ENCODE measurements around the gene FUBP1. TPM values are rescaled to one million over a fixed set of nuclear protein-coding genes. Genes with fewer than 3 reads are reported as not detected.
"Not testable (repeated sequence)": the region's sequence is repeated elsewhere in the genome, so short reads cannot be mapped to it uniquely, and the experiment has no call there.

FUBP1 gene
- total RNA-seq, 1 donor from 2014 or later, result 318 TPM

GRCh38 chr1:78005448-78005722, 26.5 kb upstream of the FUBP1 start:
- TF ChIP-seq CTCF (conservative IDR thresholded peaks at IDR 0.05), result no peak
- peak overlapping the region; percentile 96 for H3K27ac Mint-ChIP-seq (ENCODE audit: unreplicated experiment)
- no peak for DNase-seq (ENCODE audit: low read depth, low spot score)
- H3K9me3 Mint-ChIP-seq, result no peaks in the 10 kb centered on the region
- peak overlapping the region; percentile 75 for H3K4me3 Mint-ChIP-seq
- peaks cover 40% of the 10 kb centered on the region for H3K4me1 Mint-ChIP-seq
- no peaks in the 10 kb centered on the region for H3K36me3 Mint-ChIP-seq (ENCODE audit: low read depth)
- H3K27me3 Mint-ChIP-seq (ENCODE audit: low read depth), result peaks cover 2% of the 10 kb centered on the region

- Mint-ChIP-seq H3K9me3 (no peaks in the 10 kb centered on the region), H3K4me3 (peak within 1 kb of the TSS; percentile 75)
- peak; percentile 20 for DNase-seq (ENCODE audit: low read depth, low spot score)
Measured at GRCh38 chr1:78004719-78005447, 26.0 kb upstream of the FUBP1 start, which contains the start of gene DNAJB4. Gene DNAJB4, plus strand, starts transcription at chr1:78004939. Its CDS starts 172 bp downstream, at chr1:78005111.

GRCh38 chr1:78003882-78004718, 25.2 kb upstream of the FUBP1 start:
- H3K9me3 Mint-ChIP-seq, result no peaks in the 10 kb centered on the region
- H3K4me3 Mint-ChIP-seq, result peak overlapping the region; percentile 75
- peaks cover 2% of the 10 kb centered on the region for H3K27me3 Mint-ChIP-seq (ENCODE audit: low read depth)
- H3K36me3 Mint-ChIP-seq (ENCODE audit: low read depth), result no peaks in the 10 kb centered on the region
- H3K27ac Mint-ChIP-seq (ENCODE audit: unreplicated experiment), result peak overlapping the region; percentile 96
- TF ChIP-seq CTCF (conservative IDR thresholded peaks at IDR 0.05), result no peak
- peak; percentile 32 for DNase-seq (ENCODE audit: low read depth, low spot score)
- H3K4me1 Mint-ChIP-seq, result peaks cover 40% of the 10 kb centered on the region

More at GRCh38 chr1:78004719-78005447, 26.0 kb upstream of the FUBP1 start, which contains the start of gene DNAJB4:
- TF ChIP-seq CTCF (conservative IDR thresholded peaks at IDR 0.05), result no peak
- peak within 1 kb of the TSS; percentile 96 for H3K27ac Mint-ChIP-seq (ENCODE audit: unreplicated experiment)
- no peaks in the 10 kb centered on the region for H3K36me3 Mint-ChIP-seq (ENCODE audit: low read depth)
- H3K27me3 Mint-ChIP-seq (ENCODE audit: low read depth), result peaks cover 2% of the 10 kb centered on the region
- peaks cover 40% of the 10 kb centered on the region for H3K4me1 Mint-ChIP-seq

- TF ChIP-seq CTCF (conservative IDR thresholded peaks at IDR 0.05), result no peak
- Mint-ChIP-seq H3K4me3 (peak overlapping the region; percentile 76), H3K36me3 (ENCODE audit: low read depth) (no peaks in the 10 kb centered on the region), H3K4me1 (peaks cover 40% of the 10 kb centered on the region), H3K9me3 (no peaks in the 10 kb centered on the region), H3K27me3 (ENCODE audit: low read depth) (peaks cover 2% of the 10 kb centered on the region), H3K27ac (ENCODE audit: unreplicated experiment) (peak overlapping the region; percentile 93)
- no peak for DNase-seq (ENCODE audit: low read depth, low spot score)
Measured at GRCh38 chr1:78003070-78003746, 24.3 kb upstream of the FUBP1 start.

GRCh38 chr1:78000536-78000935, 21.7 kb upstream of the FUBP1 start:
- not testable (repeated sequence) for DNase-seq (ENCODE audit: low read depth, low spot score); H3K27me3 Mint-ChIP-seq (ENCODE audit: low read depth); H3K27ac Mint-ChIP-seq (ENCODE audit: unreplicated experiment); H3K9me3 Mint-ChIP-seq; H3K4me3 Mint-ChIP-seq; H3K36me3 Mint-ChIP-seq (ENCODE audit: low read depth)
- peaks cover 32% of the 10 kb centered on the region for H3K4me1 Mint-ChIP-seq

All from neural crest cell (in vitro differentiated cells).